GM21360 (cell line): Measurements from ENCODE around the gene C15orf62.

Source experiments
- ATAC-seq: cut with Tn5 transposase; IDR thresholded peaks from one replicate; pipeline ENCODE4 v1.9.1; 2021; ENCODE audit warnings: mild to moderate bottlenecking, moderate library complexity; ENCODE audit not compliant: unreplicated experiment

Gene C15orf62

GRCh38 chr15:40754883-40755811 lies 14.6 kb upstream of the C15orf62 start, which contains the start of gene RMDN3:
Gene RMDN3, minus strand, starts transcription at chr15:40755254. Its CDS starts 471 bp downstream, at chr15:40754783.
- ATAC-seq = peak; percentile 79

- no peak for ATAC-seq
These were observed 14.0 kb upstream of the C15orf62 start for GRCh38 chr15:40755812-40756208.

- ATAC-seq = no peak
These were observed 12.8 kb upstream of the C15orf62 start for GRCh38 chr15:40756938-40757337.

- ATAC-seq = no peak
These were observed 9.8 kb upstream of the C15orf62 start for GRCh38 chr15:40759961-40760360.

- peak; percentile 3 for ATAC-seq
These were observed 6.6 kb upstream of the C15orf62 start for GRCh38 chr15:40762919-40763800.

GRCh38 chr15:40763801-40764628 lies 5.8 kb upstream of the C15orf62 start, which contains the start of gene GCHFR:
Gene GCHFR, plus strand, starts transcription at chr15:40764068. Its CDS starts 113 bp downstream, at chr15:40764181.
- peak; percentile 48 for ATAC-seq

- no peak for ATAC-seq
These were observed 5.1 kb upstream of the C15orf62 start for GRCh38 chr15:40764629-40765103.

- no peak for ATAC-seq
These were observed 3.5 kb upstream of the C15orf62 start for GRCh38 chr15:40766194-40766815.

GRCh38 chr15:40766906-40767837 lies 2.6 kb upstream of the C15orf62 start:
- ATAC-seq = no peak

GRCh38 chr15:40767838-40768500 lies 1.8 kb upstream of the C15orf62 start:
- ATAC-seq = no peak

GRCh38 chr15:40768521-40769273 lies 1.1 kb upstream of the C15orf62 start:
- no peak for ATAC-seq

GRCh38 chr15:40770147-40770721 lies 454 bp downstream of the C15orf62 start:
- ATAC-seq = no peak

- no peak for ATAC-seq
These were observed 1.5 kb downstream of the C15orf62 start for GRCh38 chr15:40771242-40771641.

GRCh38 chr15:40772014-40772413 lies 2.2 kb downstream of the C15orf62 start:
- no peak for ATAC-seq

- ATAC-seq = no peak
These were observed 3.7 kb downstream of the C15orf62 start for GRCh38 chr15:40773496-40773895.

GRCh38 chr15:40773902-40774301 lies 4.1 kb downstream of the C15orf62 start:
- no peak for ATAC-seq

- no peak for ATAC-seq
These were observed 5.2 kb downstream of the C15orf62 start for GRCh38 chr15:40775007-40775406.
